Stimulated activated CD8-positive, alpha-beta memory T cell treated with anti-CD3 and anti-CD28 coated beads, Interleukin-4, amount 100 ng/mL, for 48 hours (primary cell): ENCODE data around the gene BPIFA1.

Experiments
- DNase-seq: peaks from one replicate; pipeline ENCODE4 v3.0.0-alpha.2; 2020

BPIFA1 gene

GRCh38 chr20:33240923-33241322, 5.1 kb downstream of the BPIFA1 start:
- DNase-seq: no peak

- DNase-seq: no peak
Observed at GRCh38 chr20:33242319-33243100, 6.7 kb downstream of the BPIFA1 start.

GRCh38 chr20:33246077-33246476, 10.3 kb downstream of the BPIFA1 start:
- no peak for DNase-seq

- DNase-seq: no peak
Observed at GRCh38 chr20:33249456-33249855, 13.7 kb downstream of the BPIFA1 start.

- no peak for DNase-seq
Observed at GRCh38 chr20:33250666-33251065, 14.9 kb downstream of the BPIFA1 start.

- DNase-seq: no peak
Observed at GRCh38 chr20:33251496-33251895, 15.7 kb downstream of the BPIFA1 start.

- no peak for DNase-seq
Observed at GRCh38 chr20:33252460-33252859, 16.7 kb downstream of the BPIFA1 start.

- no peak for DNase-seq
Observed at GRCh38 chr20:33255005-33255404, 19.2 kb downstream of the BPIFA1 start.

GRCh38 chr20:33257237-33257636, 21.4 kb downstream of the BPIFA1 start:
- no peak for DNase-seq

GRCh38 chr20:33259371-33259770, 23.6 kb downstream of the BPIFA1 start:
- DNase-seq: no peak

- no peak for DNase-seq
Observed at GRCh38 chr20:33261465-33261864, 25.7 kb downstream of the BPIFA1 start.

GRCh38 chr20:33262658-33263065, 26.9 kb downstream of the BPIFA1 start:
- DNase-seq: no peak

- DNase-seq: no peak
Observed at GRCh38 chr20:33263784-33264183, 28.0 kb downstream of the BPIFA1 start.

GRCh38 chr20:33267701-33268100, 31.9 kb downstream of the BPIFA1 start:
- DNase-seq: no peak

- no peak for DNase-seq
Observed at GRCh38 chr20:33272155-33272873, 36.5 kb downstream of the BPIFA1 start.

GRCh38 chr20:33273117-33273851, 37.5 kb downstream of the BPIFA1 start:
- DNase-seq: no peak

- no peak for DNase-seq
Observed at GRCh38 chr20:33275215-33275614, 39.4 kb downstream of the BPIFA1 start.

GRCh38 chr20:33275871-33276270, 40.1 kb downstream of the BPIFA1 start:
- DNase-seq: no peak

- DNase-seq: no peak
Observed at GRCh38 chr20:33276303-33277113, 40.7 kb downstream of the BPIFA1 start.

GRCh38 chr20:33277471-33278441, 42.0 kb downstream of the BPIFA1 start:
- DNase-seq: no peak

GRCh38 chr20:33278700-33279099, 42.9 kb downstream of the BPIFA1 start:
- no peak for DNase-seq
